ENCODE data around the gene EFHC1. TPM values are rescaled to one million over a fixed set of nuclear protein-coding genes. Genes with fewer than 3 reads are reported as not detected.

Gene EFHC1
- total and polyA plus RNA-seq, 2 donors from 2014 or later, result 25.4 to 33.9 TPM

- DNase-seq (no peak), FAIRE-seq (no peak)
- H3K4me3 ChIP-seq (ENCODE audit: low read length in 3 of 3), result no peak overlapping the region
- no peaks in the 10 kb centered on the region for H3K9me3 ChIP-seq (ENCODE audit: control insufficient read depth in 2 of 3, insufficient read depth in 1 of 3, low read length in 3 of 3)
- peaks cover 0 to 15% (median 0%) of the 10 kb centered on the region in 3 donors for H3K4me1 ChIP-seq (ENCODE audit: control insufficient read depth in 2 of 3, insufficient read depth in 2 of 3, low read depth in 1 of 3, low read length in 3 of 3)
- no peak overlapping the region for H3K27ac ChIP-seq (ENCODE audit: low read depth in 2 of 2, low read length in 2 of 2)
- H3K9ac ChIP-seq (ENCODE audit: low read length in 3 of 3), result no peak overlapping the region
- peaks cover 0 to 21% (median 4%) of the 10 kb centered on the region in 3 donors for H3K36me3 ChIP-seq (ENCODE audit: control insufficient read depth in 2 of 3, insufficient read depth in 3 of 3, low read length in 3 of 3)
- intact Hi-C loops (cut with DNase I), result no loop called here
- H3K27me3 ChIP-seq (ENCODE audit: control insufficient read depth, insufficient read depth, low read length), result no peaks in the 10 kb centered on the region
- TF ChIP-seq CTCF (IDR thresholded peaks at IDR 0.05; ENCODE audit: borderline replicate concordance, extremely low read depth, insufficient read depth), result no peak
Measured at GRCh38 chr6:52513464-52513863, 93.3 kb downstream of the EFHC1 start.

GRCh38 chr6:52513896-52514295, 93.8 kb downstream of the EFHC1 start:
- H3K9ac ChIP-seq (ENCODE audit: low read length in 3 of 3), result no peak overlapping the region
- peaks cover 0 to 15% (median 0%) of the 10 kb centered on the region in 3 donors for H3K4me1 ChIP-seq (ENCODE audit: control insufficient read depth in 2 of 3, insufficient read depth in 2 of 3, low read depth in 1 of 3, low read length in 3 of 3)
- no peaks in the 10 kb centered on the region for H3K9me3 ChIP-seq (ENCODE audit: control insufficient read depth in 2 of 3, insufficient read depth in 1 of 3, low read length in 3 of 3)
- H3K4me3 ChIP-seq (ENCODE audit: low read length in 3 of 3), result no peak overlapping the region
- intact Hi-C loops (cut with DNase I), result no loop called here
- FAIRE-seq, result no peak
- DNase-seq, result no peak
- no peak for TF ChIP-seq CTCF (IDR thresholded peaks at IDR 0.05; ENCODE audit: borderline replicate concordance, extremely low read depth, insufficient read depth)
- peaks cover 0 to 21% (median 4%) of the 10 kb centered on the region in 3 donors for H3K36me3 ChIP-seq (ENCODE audit: control insufficient read depth in 2 of 3, insufficient read depth in 3 of 3, low read length in 3 of 3)
- H3K27me3 ChIP-seq (ENCODE audit: control insufficient read depth, insufficient read depth, low read length), result no peaks in the 10 kb centered on the region
- no peak overlapping the region for H3K27ac ChIP-seq (ENCODE audit: low read depth in 2 of 2, low read length in 2 of 2)

- no peaks in the 10 kb centered on the region for H3K27me3 ChIP-seq (ENCODE audit: control insufficient read depth, insufficient read depth, low read length)
- peaks cover 0 to 15% (median 0%) of the 10 kb centered on the region in 3 donors for H3K4me1 ChIP-seq (ENCODE audit: control insufficient read depth in 2 of 3, insufficient read depth in 2 of 3, low read depth in 1 of 3, low read length in 3 of 3)
- no peak for TF ChIP-seq CTCF (IDR thresholded peaks at IDR 0.05; ENCODE audit: borderline replicate concordance, extremely low read depth, insufficient read depth)
- no peak overlapping the region for H3K4me3 ChIP-seq (ENCODE audit: low read length in 3 of 3)
- DNase-seq (peak in 1 of 5 donors; percentile 61), FAIRE-seq (no peak)
- intact Hi-C loops (cut with DNase I), result no loop called here
- peaks cover 0 to 14% (median 2%) of the 10 kb centered on the region in 3 donors for H3K36me3 ChIP-seq (ENCODE audit: control insufficient read depth in 2 of 3, insufficient read depth in 3 of 3, low read length in 3 of 3)
- no peak overlapping the region for H3K27ac ChIP-seq (ENCODE audit: low read depth in 2 of 2, low read length in 2 of 2)
- no peaks in the 10 kb centered on the region for H3K9me3 ChIP-seq (ENCODE audit: control insufficient read depth in 2 of 3, insufficient read depth in 1 of 3, low read length in 3 of 3)
- no peak overlapping the region for H3K9ac ChIP-seq (ENCODE audit: low read length in 3 of 3)
Measured at GRCh38 chr6:52514514-52514913, 94.4 kb downstream of the EFHC1 start.

Data from kidney (tissue), 14 donors.